ENCODE data around the gene WFIKKN1. TPM values are rescaled to one million over a fixed set of nuclear protein-coding genes. Genes with fewer than 3 reads are reported as not detected.

Gene WFIKKN1
- total and polyA plus RNA-seq, 2 experiments from 2014 or later: 3.5 to 6.8 TPM

- Histone ChIP-seq H3K27ac (ENCODE audit: low read depth) (no peak overlapping the region), H3K4me2 (peak overlapping the region; percentile 26; the same call in 1 of the 2 replicates), H3K4me3 (no peak overlapping the region), H3K27me3 (ENCODE audit: insufficient read depth) (no peaks in the 10 kb centered on the region), H2AFZ (no peak overlapping the region), H3K4me1 (ENCODE audit: insufficient read depth) (peaks cover 24% of the 10 kb centered on the region), H3F3A (replicated peaks; ENCODE audit: low read depth) (0 out of 2 replicates have a peak, but pooled peaks cover 6% of the 10 kb centered on the region), H3K79me2 (replicated peaks; ENCODE audit: insufficient read depth) (peaks cover 14% of the 10 kb centered on the region), H3K9me2 (ENCODE audit: insufficient read depth) (no peaks in the 10 kb centered on the region), H3K36me3 (ENCODE audit: insufficient read depth) (no peaks in the 10 kb centered on the region), H4K20me1 (replicated peaks; ENCODE audit: insufficient read depth) (no peaks in the 10 kb centered on the region; the same call in 1 of the 2 replicates)
- DNase-seq (ENCODE audit: low spot score) (no peak), ATAC-seq (no peak)
- H3K9me3 Mint-ChIP-seq: peaks cover 4% of the 10 kb centered on the region; the same call in 2 of the 3 replicates
- peaks cover 20% of the 10 kb centered on the region for H3K4me1 Mint-ChIP-seq
- peaks cover 12% of the 10 kb centered on the region for H3K27me3 Mint-ChIP-seq (ENCODE audit: insufficient read depth, low read depth, poor library complexity)
- no peak overlapping the region; the same call in 2 of the 3 replicates for H3K4me3 Mint-ChIP-seq
- H3K36me3 Mint-ChIP-seq (ENCODE audit: low read depth): no peaks in the 10 kb centered on the region
- H3K27ac Mint-ChIP-seq: no peak overlapping the region; the same call in 1 of the 2 replicates
- TF ChIP-seq EZH2phosphoT487 (IDR thresholded peaks at IDR 0.05; ENCODE audit: unreplicated experiment) (no peak), ZNF331 (CRISPR knock-in tag; IDR thresholded peaks at IDR 0.05; ENCODE audit: low read depth) (no peak), POLR2AphosphoS5 (IDR thresholded peaks at IDR 0.05; ENCODE audit: low read depth) (no peak), JUNB (IDR thresholded peaks at IDR 0.05; ENCODE audit: unreplicated experiment) (no peak), REST (IDR thresholded peaks at IDR 0.05; ENCODE audit: unreplicated experiment) (no peak), NANOG (IDR thresholded peaks at IDR 0.05; ENCODE audit: borderline replicate concordance) (no peak), ZNF114 (CRISPR knock-in tag; IDR thresholded peaks at IDR 0.05) (no peak), ZNF462 (CRISPR knock-in tag; IDR thresholded peaks at IDR 0.05) (no peak), ETS1 (IDR thresholded peaks at IDR 0.05) (no peak), STAT1 (IDR thresholded peaks at IDR 0.05; ENCODE audit: unreplicated experiment) (no peak), CTCF (conservative IDR thresholded peaks at IDR 0.05; ENCODE audit: low read depth in 2 of 2) (no peak), EZH2 (IDR thresholded peaks at IDR 0.05; ENCODE audit: low read depth, unreplicated experiment) (no peak), CREB1 (CRISPR knock-in tag; IDR thresholded peaks at IDR 0.05; ENCODE audit: low read depth) (no peak)
Observed at GRCh38 chr16:638836-639235, 8.1 kb downstream of the WFIKKN1 start.

Measured in GM23338 (cell line).